ENCODE data around the gene HBS1L.

Gene HBS1L

DNA sequence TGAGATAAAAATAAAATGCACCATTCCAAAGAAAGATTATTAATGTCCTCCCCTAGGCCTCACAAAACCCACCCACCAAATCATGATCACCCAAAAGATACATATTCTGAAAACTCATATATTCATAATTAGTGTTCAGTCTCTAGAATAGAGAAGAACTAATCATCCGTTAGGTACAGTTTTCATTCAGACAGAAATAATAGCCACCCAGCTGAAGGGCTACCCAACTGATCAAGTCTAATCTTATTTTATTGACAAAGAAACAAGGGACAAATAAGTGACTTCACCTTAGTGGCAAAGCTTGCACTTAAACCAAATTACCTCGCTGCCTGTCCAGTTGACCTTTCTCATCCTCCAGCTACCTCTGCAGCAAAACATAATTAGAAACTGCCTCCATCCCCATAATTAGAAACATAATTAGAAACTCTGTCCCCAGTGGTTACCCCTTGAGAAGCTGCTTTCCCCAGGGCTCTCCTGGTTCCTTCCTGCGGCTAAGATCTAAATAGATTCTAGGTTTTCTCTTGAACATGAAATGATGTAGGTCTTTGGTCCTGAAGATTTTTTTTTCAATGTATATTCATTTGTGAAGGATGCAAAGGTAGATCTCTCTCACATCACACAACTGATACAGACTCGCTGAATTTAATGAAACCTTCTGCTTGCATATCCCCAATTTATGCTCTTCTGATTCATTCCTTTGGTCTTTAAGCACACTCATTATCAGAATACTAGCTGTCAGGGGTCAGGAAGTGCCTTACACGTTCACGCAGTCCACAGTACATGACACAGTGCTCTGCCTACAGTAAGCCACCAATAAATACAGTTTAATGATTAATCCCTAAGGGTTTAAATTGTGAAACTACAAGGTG is 46.3 kb downstream of the HBS1L start:
- H3K27me3 Mint-ChIP-seq, result no peaks in the 10 kb centered on the region
- peak overlapping the region; percentile 38 for H3K4me3 Mint-ChIP-seq
- peaks cover 16% of the 10 kb centered on the region for H3K4me1 Mint-ChIP-seq (ENCODE audit: low read depth)
- peak overlapping the region; percentile 62 for H3K27ac Mint-ChIP-seq
- H3K9me3 Mint-ChIP-seq, result no peaks in the 10 kb centered on the region
- peaks cover 29% of the 10 kb centered on the region for H3K36me3 Mint-ChIP-seq (ENCODE audit: low read depth)

DNA sequence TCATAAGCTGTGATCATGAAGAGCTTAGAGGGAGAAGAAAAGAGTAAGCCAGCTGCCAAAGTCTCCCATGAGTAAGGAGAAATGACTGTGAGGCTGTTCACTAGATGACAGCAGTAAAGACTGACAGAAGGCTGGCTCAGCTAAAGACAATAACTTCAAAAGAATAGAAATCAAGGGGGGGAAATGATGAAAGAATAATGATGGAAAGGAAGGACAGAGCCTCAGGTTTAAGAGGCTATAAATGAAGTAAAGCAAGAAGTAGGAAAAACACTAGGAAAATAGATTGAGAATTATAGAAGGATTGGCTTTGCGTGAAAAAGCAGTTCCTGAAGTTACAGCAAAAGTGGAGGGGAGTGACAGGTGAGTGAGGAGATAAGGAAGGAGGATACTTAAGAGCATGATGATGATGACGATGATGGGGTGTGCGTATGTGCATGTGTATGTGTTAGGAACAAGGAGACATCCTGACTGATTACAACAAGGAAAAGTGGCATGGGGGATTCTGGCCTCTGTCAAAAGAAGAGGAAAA is 48.2 kb downstream of the HBS1L start:
- H3K9me3 Mint-ChIP-seq, result no peaks in the 10 kb centered on the region
- H3K36me3 Mint-ChIP-seq (ENCODE audit: low read depth), result peaks cover 16% of the 10 kb centered on the region
- H3K4me3 Mint-ChIP-seq, result no peak overlapping the region
- H3K27me3 Mint-ChIP-seq, result no peaks in the 10 kb centered on the region
- H3K4me1 Mint-ChIP-seq (ENCODE audit: low read depth), result peaks cover 6% of the 10 kb centered on the region
- H3K27ac Mint-ChIP-seq, result no peak overlapping the region

DNA sequence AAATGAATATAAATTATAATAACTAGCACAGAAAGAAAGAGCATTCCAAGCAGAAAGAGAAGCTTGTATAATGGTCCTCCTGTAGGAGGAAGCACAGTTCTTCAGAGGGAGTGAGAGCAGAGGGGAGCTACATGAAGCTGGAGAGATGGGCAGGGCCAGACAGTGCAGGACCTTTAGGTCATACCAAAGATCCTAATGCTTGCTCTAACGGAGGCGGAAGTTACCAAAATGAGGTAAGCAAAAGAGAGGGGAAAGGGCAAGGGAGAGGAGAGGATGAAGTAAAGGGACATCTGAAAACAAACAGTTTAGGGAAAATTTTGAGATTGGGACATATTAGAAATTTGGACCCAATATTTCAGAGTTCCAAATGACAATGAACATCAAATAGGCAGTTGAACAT is 50.2 kb downstream of the HBS1L start:
- no peaks in the 10 kb centered on the region for H3K9me3 Mint-ChIP-seq
- peaks cover 17% of the 10 kb centered on the region for H3K36me3 Mint-ChIP-seq (ENCODE audit: low read depth)
- no peaks in the 10 kb centered on the region for H3K27me3 Mint-ChIP-seq
- H3K4me1 Mint-ChIP-seq (ENCODE audit: low read depth), result peaks cover 6% of the 10 kb centered on the region
- no peak overlapping the region for H3K4me3 Mint-ChIP-seq
- no peak overlapping the region for H3K27ac Mint-ChIP-seq

DNA sequence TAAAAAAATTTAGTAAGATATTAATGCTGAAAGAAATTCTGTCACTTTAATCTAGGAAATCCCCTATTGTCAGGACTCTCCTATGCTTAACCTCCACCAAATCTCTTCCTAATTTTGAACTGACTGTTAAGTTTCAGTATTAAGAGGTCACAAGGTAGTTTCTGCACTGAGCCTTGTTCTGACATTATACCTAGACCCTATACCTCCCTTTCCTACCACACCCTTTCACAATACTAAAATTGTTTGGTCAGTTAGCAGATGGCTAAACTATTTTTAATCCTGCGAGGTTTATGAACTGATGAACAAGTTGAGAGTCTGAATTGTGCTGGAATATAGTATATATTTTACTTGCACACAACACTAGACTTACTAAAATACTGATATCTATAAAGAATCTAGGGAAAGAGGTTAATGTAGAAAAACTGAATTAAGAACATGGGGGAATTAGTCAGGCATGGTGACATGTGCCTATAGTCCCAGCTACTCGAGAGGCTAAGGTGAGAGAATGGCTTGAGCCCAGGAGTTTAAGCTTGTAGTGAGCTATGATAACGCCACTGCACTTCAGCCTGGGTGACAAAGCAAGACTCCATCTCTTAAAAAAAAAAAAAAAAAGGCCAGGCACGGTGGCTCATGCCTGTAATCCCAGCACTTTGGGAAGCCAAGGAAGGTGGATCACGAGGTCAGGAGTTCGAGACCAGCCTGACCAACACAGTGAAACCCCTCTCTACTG is 51.5 kb downstream of the HBS1L start:
- H3K27ac Mint-ChIP-seq, result no peak overlapping the region
- H3K36me3 Mint-ChIP-seq (ENCODE audit: low read depth), result peaks cover 20% of the 10 kb centered on the region
- H3K4me3 Mint-ChIP-seq, result no peak overlapping the region
- H3K27me3 Mint-ChIP-seq, result no peaks in the 10 kb centered on the region
- peaks cover 15% of the 10 kb centered on the region for H3K4me1 Mint-ChIP-seq (ENCODE audit: low read depth)
- no peaks in the 10 kb centered on the region for H3K9me3 Mint-ChIP-seq

- Mint-ChIP-seq H3K27ac (no peak overlapping the region), H3K36me3 (ENCODE audit: low read depth) (peaks cover 20% of the 10 kb centered on the region), H3K4me1 (ENCODE audit: low read depth) (peaks cover 23% of the 10 kb centered on the region), H3K9me3 (no peaks in the 10 kb centered on the region), H3K4me3 (no peak overlapping the region), H3K27me3 (no peaks in the 10 kb centered on the region)
These were observed 52.3 kb downstream of the HBS1L start for GRCh38 chr6:135002229-135002844.

- no peak overlapping the region for H3K4me3 Mint-ChIP-seq
- H3K36me3 Mint-ChIP-seq (ENCODE audit: low read depth), result peaks cover 37% of the 10 kb centered on the region
- H3K9me3 Mint-ChIP-seq, result no peaks in the 10 kb centered on the region
- H3K4me1 Mint-ChIP-seq (ENCODE audit: low read depth), result peaks cover 31% of the 10 kb centered on the region
- H3K27me3 Mint-ChIP-seq, result no peaks in the 10 kb centered on the region
- H3K27ac Mint-ChIP-seq, result no peak overlapping the region
These were observed 55.5 kb downstream of the HBS1L start for GRCh38 chr6:134999107-134999506.

- H3K9me3 Mint-ChIP-seq, result no peaks in the 10 kb centered on the region
- H3K4me1 Mint-ChIP-seq (ENCODE audit: low read depth), result peaks cover 25% of the 10 kb centered on the region
- H3K27me3 Mint-ChIP-seq, result no peaks in the 10 kb centered on the region
- H3K36me3 Mint-ChIP-seq (ENCODE audit: low read depth), result peaks cover 41% of the 10 kb centered on the region
- no peak overlapping the region for H3K4me3 Mint-ChIP-seq
- H3K27ac Mint-ChIP-seq, result peak overlapping the region; percentile 75
These were observed 57.3 kb downstream of the HBS1L start for GRCh38 chr6:134997133-134997995.

GRCh38 chr6:134995536-134995935 is 59.1 kb downstream of the HBS1L start:
- Mint-ChIP-seq H3K27ac (no peak overlapping the region), H3K27me3 (no peaks in the 10 kb centered on the region), H3K4me3 (no peak overlapping the region), H3K9me3 (no peaks in the 10 kb centered on the region), H3K36me3 (ENCODE audit: low read depth) (peaks cover 43% of the 10 kb centered on the region), H3K4me1 (ENCODE audit: low read depth) (peaks cover 25% of the 10 kb centered on the region)

- Mint-ChIP-seq H3K4me1 (ENCODE audit: low read depth) (peaks cover 25% of the 10 kb centered on the region), H3K27ac (no peak overlapping the region), H3K9me3 (no peaks in the 10 kb centered on the region), H3K4me3 (no peak overlapping the region), H3K36me3 (ENCODE audit: low read depth) (peaks cover 47% of the 10 kb centered on the region), H3K27me3 (no peaks in the 10 kb centered on the region)
These were observed 60.2 kb downstream of the HBS1L start for GRCh38 chr6:134994431-134994830.

GRCh38 chr6:134992155-134992554 is 62.5 kb downstream of the HBS1L start:
- H3K36me3 Mint-ChIP-seq (ENCODE audit: low read depth), result peaks cover 44% of the 10 kb centered on the region
- H3K4me3 Mint-ChIP-seq, result no peak overlapping the region
- H3K4me1 Mint-ChIP-seq (ENCODE audit: low read depth), result peaks cover 6% of the 10 kb centered on the region
- no peak overlapping the region for H3K27ac Mint-ChIP-seq
- H3K27me3 Mint-ChIP-seq, result no peaks in the 10 kb centered on the region
- no peaks in the 10 kb centered on the region for H3K9me3 Mint-ChIP-seq

DNA sequence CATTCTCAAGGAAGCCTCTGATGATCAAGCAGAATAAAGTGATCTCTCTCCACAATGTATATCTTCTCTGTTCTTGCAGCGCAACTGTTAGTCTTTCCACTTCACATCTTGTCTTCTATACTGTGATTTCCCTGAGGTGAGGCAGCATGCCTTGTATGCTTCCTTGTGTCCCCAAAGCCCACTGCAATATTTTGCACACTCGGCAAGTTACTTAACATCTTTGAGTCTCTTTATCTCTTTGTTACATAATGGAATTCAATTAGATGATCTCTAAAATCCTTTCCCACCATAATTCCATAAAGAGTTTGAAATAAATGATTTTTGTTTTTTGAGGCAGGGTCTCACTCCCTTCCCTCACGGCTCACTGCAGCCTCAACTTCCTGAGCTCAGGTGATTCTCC is 64.4 kb downstream of the HBS1L start:
- H3K4me1 Mint-ChIP-seq (ENCODE audit: low read depth), result no peaks in the 10 kb centered on the region
- no peaks in the 10 kb centered on the region for H3K27me3 Mint-ChIP-seq
- H3K9me3 Mint-ChIP-seq, result no peaks in the 10 kb centered on the region
- no peak overlapping the region for H3K27ac Mint-ChIP-seq
- H3K36me3 Mint-ChIP-seq (ENCODE audit: low read depth), result peaks cover 42% of the 10 kb centered on the region
- no peak overlapping the region for H3K4me3 Mint-ChIP-seq

DNA sequence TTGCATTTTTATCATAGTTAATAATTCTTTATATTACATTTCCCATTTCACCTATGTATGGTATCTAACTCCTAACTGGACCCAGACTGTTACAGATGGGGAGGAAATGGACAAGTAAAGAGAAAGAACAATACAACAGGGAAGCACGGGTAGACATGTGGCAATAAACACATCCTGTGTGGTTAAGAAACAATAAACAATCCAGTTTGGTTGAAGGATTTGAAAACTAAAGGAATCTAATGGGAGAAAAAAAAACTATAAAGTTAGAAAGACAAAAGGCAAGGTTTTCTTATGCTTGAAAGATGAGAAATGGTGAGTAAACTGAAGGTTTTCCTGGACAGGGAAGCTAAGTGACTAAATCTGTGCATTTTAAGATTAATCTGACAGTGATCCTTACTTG is 69.8 kb downstream of the HBS1L start:
- Mint-ChIP-seq H3K27ac (peak overlapping the region; percentile 3), H3K4me3 (no peak overlapping the region), H3K4me1 (ENCODE audit: low read depth) (peaks cover 38% of the 10 kb centered on the region), H3K9me3 (no peaks in the 10 kb centered on the region), H3K27me3 (no peaks in the 10 kb centered on the region), H3K36me3 (ENCODE audit: low read depth) (peaks cover 53% of the 10 kb centered on the region)

- Mint-ChIP-seq H3K27ac (no peak overlapping the region), H3K9me3 (no peaks in the 10 kb centered on the region), H3K4me1 (ENCODE audit: low read depth) (peaks cover 48% of the 10 kb centered on the region), H3K27me3 (no peaks in the 10 kb centered on the region), H3K4me3 (no peak overlapping the region), H3K36me3 (ENCODE audit: low read depth) (peaks cover 57% of the 10 kb centered on the region)
These were observed 70.8 kb downstream of the HBS1L start for GRCh38 chr6:134983823-134984222.

- H3K4me3 Mint-ChIP-seq, result no peak overlapping the region
- H3K9me3 Mint-ChIP-seq, result no peaks in the 10 kb centered on the region
- H3K4me1 Mint-ChIP-seq (ENCODE audit: low read depth), result peaks cover 53% of the 10 kb centered on the region
- no peaks in the 10 kb centered on the region for H3K27me3 Mint-ChIP-seq
- H3K36me3 Mint-ChIP-seq (ENCODE audit: low read depth), result peaks cover 62% of the 10 kb centered on the region
- no peak overlapping the region for H3K27ac Mint-ChIP-seq
These were observed 72.5 kb downstream of the HBS1L start for GRCh38 chr6:134982161-134982560.
